Measurements from ENCODE around the gene ENTR1.

Gene ENTR1

DNA sequence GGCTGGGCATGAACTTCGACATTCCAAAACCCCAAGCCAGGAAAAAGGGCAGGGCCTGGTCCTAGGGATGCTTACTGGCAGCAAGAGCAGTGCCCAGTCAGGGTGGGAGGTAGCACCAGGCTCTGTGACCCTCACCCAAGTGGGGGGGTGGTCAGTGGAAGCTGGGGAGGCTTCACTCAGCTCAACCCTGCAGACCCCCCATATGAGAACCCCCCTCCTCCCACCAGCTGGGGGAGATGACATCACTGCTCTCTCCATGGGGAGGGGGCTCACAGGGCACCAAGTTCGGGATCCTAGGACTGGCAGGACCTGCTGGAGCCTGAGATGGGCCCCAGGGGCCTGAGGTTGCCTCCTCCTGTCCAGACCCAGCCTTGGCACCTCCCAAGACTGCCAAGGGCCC is 51.5 kb downstream of the ENTR1 start:
- DNase-seq: no peak

- no peak for DNase-seq
These were observed 52.4 kb downstream of the ENTR1 start for GRCh38 chr9:136358016-136358415.

- no peak for DNase-seq
These were observed 53.1 kb downstream of the ENTR1 start for GRCh38 chr9:136357202-136357725.

GRCh38 chr9:136355616-136356557 is 54.5 kb downstream of the ENTR1 start:
- no peak for DNase-seq

- DNase-seq: no peak
These were observed 55.8 kb downstream of the ENTR1 start for GRCh38 chr9:136354592-136355085.

- DNase-seq: no peak
These were observed 56.5 kb downstream of the ENTR1 start for GRCh38 chr9:136353757-136354488.

GRCh38 chr9:136353088-136353487 is 57.3 kb downstream of the ENTR1 start:
- DNase-seq: no peak

DNA sequence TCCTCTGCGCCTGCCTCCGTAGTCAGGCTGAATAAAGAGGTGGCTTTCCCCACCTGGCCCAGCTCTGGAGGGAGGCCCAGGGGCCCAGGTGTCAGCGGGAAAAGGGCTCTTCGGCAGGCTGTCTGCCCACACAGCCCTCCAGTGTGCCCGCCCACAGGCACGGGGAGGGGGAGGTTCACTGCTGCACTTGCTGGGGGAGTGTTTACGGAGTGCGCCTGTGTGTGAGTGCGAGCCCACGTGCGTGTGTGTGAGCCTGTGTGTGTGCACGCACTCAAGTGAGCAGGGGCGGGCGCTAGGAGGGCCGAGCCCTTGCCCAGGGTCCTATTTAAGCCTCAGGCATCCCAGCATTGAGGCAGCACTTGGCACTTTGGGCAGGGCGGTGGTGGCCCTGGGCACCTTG is 57.7 kb downstream of the ENTR1 start:
- DNase-seq: no peak

Measured in GF-D8 (cell line).